ENCODE results near the gene MAP2K3. TPM values are rescaled to one million over a fixed set of nuclear protein-coding genes. Genes with fewer than 3 reads are reported as not detected.
A peak's percentile ranks its signal among the peaks of the same experiment; 100 is the strongest.

Gene MAP2K3
- total RNA-seq, 2 donors from 2014 or later = 37.8 to 43.8 TPM

DNA sequence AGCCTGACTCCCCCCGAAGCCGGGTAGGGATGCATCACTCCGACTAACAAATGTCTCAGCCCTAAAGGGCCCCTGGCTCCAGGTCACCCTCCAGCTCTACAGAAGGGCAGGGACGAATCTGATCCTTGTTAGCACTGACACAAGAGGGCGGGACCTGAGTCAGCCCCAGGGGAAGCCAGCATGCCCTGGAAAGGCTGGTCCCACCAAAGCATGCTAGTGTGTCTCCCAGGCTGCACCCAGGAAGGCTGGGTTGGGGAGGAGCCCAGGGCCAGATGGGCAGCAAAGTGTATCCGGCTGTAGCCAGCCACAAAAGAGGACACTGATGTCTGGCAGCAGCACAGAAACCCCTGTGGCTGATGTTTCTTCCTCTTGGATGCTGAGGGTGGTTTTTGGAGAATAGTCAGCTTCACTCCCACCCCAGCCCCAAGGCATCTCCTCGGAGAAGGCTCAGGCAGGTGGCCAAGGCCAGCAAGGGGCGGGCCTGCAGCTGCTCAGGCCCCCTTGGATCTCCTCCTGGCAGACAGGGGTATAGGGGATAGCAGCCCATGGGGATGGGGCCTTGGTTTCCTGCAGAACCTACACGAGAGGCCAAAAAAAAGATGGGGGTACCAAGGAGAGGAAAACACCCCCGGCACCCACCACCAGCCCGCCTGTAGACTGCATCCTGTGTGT lies 42.3 kb upstream of the MAP2K3 start:
- H3K36me3 ChIP-seq = peaks cover 8% of the 10 kb centered on the region
- no peaks in the 10 kb centered on the region for H3K27me3 ChIP-seq
- TF ChIP-seq CTCF (IDR thresholded peaks at IDR 0.05) = no peak
- no peak for DNase-seq (ENCODE audit: low spot score)
- no peaks in the 10 kb centered on the region for H3K9me3 ChIP-seq
- no peak overlapping the region for H3K4me3 ChIP-seq
- H3K4me1 ChIP-seq = peaks cover 0 to 39% of the 10 kb centered on the region in 2 donors
- peak overlapping the region in 1 of 2 donors; percentile 66 for H3K27ac ChIP-seq

DNA sequence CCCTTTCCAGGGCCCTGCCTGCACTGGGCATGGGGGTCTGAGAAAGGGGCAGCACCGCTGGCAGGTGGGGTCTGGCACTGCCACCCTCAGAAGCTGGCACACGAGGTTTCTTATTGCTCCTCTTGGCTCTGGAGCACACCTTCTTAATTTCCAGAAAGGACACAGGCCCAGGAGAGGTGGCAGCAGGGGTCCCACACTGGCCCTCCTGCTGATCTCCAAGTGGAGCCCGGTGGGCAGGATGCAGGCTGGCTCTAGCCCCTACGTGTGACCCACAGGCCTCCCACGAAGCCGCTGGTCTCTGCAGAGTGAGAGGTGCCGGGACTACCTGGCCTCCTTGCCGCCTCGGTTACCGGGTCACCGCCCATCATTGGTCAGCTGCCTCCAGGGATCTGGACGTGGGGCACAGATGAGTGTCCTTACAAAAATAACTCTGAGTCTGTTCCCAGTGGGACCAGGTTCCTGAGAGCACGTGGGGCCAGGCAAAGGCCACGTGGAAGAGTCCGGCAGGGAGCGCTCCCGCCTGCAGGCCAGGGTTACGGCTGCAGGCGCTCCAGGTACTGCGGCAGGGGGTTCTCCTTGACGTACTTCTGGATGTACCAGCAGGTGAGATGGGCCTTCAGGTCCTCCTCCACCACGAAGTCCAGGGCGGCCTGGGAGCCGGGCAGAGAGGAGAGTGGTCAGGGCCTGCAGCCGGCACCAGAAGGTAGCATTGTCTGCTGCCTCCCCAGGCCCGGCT lies 41.6 kb upstream of the MAP2K3 start:
- Histone ChIP-seq H3K27me3 (no peaks in the 10 kb centered on the region), H3K36me3 (peaks cover 8% of the 10 kb centered on the region), H3K27ac (peak overlapping the region; percentile 39 to 66), H3K9me3 (no peaks in the 10 kb centered on the region), H3K4me3 (no peak overlapping the region), H3K4me1 (peaks cover 0 to 39% of the 10 kb centered on the region in 2 donors)
- no peak for TF ChIP-seq CTCF (IDR thresholded peaks at IDR 0.05)
- DNase-seq (ENCODE audit: low spot score) = no peak

GRCh38 chr17:21243516-21244303 lies 40.8 kb upstream of the MAP2K3 start:
- H3K36me3 ChIP-seq = peaks cover 8% of the 10 kb centered on the region
- H3K27ac ChIP-seq = peak overlapping the region; percentile 4 to 25
- no peaks in the 10 kb centered on the region for H3K9me3 ChIP-seq
- no peak for TF ChIP-seq CTCF (IDR thresholded peaks at IDR 0.05)
- H3K4me3 ChIP-seq = no peak overlapping the region
- DNase-seq (ENCODE audit: low spot score) = no peak
- H3K4me1 ChIP-seq = peaks cover 0 to 45% of the 10 kb centered on the region in 2 donors
- no peaks in the 10 kb centered on the region for H3K27me3 ChIP-seq

DNA sequence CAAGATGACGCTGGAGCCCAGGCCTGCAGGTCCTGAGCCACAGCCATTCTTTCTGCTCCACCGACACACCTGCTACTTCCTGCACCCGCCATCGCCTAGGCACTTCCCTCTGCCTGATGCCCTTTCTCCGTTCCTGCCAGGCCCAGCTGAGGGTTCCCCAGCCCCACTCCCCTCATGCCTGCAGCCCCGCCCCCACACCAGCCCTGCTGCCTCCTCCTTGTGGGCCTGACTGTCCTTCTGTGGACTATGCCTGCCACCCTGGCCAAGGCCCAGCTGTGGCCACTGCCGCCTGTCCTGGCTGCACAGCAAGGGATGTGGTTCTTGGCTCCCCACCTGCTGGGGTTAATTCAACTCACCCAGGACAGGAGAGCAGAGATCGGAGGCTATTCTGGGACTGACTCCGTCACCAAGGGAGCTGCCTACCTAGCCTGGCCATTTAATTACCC lies 38.8 kb upstream of the MAP2K3 start:
- Histone ChIP-seq H3K27ac (peak overlapping the region; percentile 48 to 51), H3K9me3 (no peaks in the 10 kb centered on the region), H3K4me1 (peaks cover 0 to 55% of the 10 kb centered on the region in 2 donors), H3K36me3 (peaks cover 8% of the 10 kb centered on the region), H3K4me3 (no peak overlapping the region), H3K27me3 (no peaks in the 10 kb centered on the region)
- no peak for DNase-seq (ENCODE audit: low spot score)
- TF ChIP-seq CTCF (IDR thresholded peaks at IDR 0.05) = no peak

- peaks cover 8% of the 10 kb centered on the region for H3K36me3 ChIP-seq
- peak overlapping the region in 1 of 2 donors; percentile 48 for H3K27ac ChIP-seq
- no peak for TF ChIP-seq CTCF (IDR thresholded peaks at IDR 0.05)
- H3K9me3 ChIP-seq = no peaks in the 10 kb centered on the region
- H3K4me3 ChIP-seq = no peak overlapping the region
- peaks cover 0 to 65% of the 10 kb centered on the region in 2 donors for H3K4me1 ChIP-seq
- H3K27me3 ChIP-seq = no peaks in the 10 kb centered on the region
- no peak for DNase-seq (ENCODE audit: low spot score)
Observed at GRCh38 chr17:21246698-21247097, 37.8 kb upstream of the MAP2K3 start.

Measured in right atrium auricular region (tissue), 2 donors.